Measurements from ENCODE around the gene HTRA1.

HTRA1 gene

DNA sequence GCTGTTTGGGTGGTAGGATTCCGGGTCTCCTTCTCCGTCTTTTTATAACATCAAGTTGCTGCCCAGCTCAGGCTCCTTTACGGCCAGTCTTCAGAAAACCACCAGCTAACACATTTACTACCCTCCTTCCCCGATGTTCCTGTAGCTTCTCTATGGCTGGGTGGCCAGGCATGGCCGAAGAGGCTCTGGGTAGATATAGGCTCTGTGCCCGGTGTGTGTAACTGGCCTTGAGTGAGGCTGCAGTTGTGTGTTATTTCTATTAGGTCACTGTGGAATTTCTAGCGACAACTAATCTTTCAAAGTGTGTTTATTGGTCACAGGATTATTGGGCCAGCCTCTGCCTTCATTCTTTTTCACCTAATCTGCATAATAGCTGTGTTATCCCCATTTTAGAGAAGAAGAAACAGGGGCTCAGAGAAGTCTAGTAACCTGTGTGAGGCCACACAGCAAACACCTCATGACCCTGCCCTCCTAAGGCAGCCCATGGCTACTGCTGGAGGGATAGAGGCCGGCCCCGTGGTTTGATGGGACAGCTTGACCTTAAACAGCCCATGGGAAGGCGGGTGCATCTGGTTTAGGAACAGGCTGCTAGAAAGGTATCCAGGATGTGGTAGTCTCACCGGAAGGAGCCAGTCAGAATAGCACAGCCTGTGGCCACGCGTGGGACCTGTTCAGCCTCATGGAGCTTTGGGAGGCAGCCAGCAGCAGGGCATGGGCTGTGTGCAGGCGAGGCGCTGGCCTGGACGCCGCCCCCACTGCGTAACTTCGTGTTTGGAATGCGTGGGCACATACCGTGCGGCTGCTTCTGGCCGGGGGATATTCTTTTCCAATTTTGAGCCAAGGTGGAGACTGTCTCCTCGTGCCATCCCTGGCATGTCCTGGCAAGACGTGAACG, 29.7 kb downstream of the HTRA1 start:
- no peak overlapping the region for H3K27ac ChIP-seq

DNA sequence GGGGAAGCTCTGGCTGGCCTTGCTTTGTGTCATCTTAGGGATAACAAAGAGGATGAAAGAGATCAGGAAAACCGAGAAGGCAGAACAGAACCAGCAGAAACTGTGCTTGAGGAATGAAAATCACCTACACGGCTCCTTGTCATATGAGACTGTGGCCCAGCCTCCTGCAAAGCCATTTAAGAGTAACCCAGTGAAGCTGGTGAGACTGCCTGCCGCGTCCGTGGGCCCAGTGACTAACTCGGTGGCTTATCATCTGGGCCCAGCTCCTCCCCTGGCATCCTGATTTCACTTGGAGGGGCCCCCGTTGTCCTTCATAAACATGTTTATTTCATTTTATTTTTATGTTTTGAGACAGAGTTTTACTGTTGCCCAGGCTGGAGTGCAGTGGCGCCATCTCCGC, 30.7 kb downstream of the HTRA1 start:
- TF ChIP-seq CTCF (conservative IDR thresholded peaks at IDR 0.05), result no peak
- no peak for TF ChIP-seq ZFX (IDR thresholded peaks at IDR 0.05)
- no peak overlapping the region for H3K27ac ChIP-seq

More for the DNA sequence above, 29.7 kb downstream of the HTRA1 start:
- no peak for TF ChIP-seq CTCF (conservative IDR thresholded peaks at IDR 0.05)
- no peak for TF ChIP-seq ZFX (IDR thresholded peaks at IDR 0.05)

DNA sequence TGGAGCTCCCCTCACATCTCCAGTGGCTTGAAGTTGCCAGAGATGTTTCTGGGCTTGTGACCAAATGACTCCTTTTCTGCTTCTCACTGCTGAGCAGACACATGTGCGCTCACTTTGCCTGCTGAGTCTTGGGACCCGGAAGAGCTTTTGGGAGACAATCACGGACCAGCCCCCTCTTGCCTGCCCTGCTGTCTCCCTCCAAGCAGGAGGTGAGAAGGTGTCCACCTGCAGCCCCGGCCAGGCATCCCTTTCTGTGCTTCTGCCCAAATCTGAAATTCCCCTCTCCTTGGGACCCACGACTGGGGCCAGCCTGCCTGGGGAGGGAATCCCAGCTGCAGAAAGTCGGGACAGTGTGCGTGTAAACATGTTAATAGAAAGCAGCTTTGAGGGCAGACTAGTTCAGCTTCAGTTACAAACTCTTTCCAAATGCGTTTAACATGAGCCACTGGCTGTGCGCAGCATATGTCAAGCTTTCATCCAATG, 31.7 kb downstream of the HTRA1 start:
- no peak for TF ChIP-seq CTCF (conservative IDR thresholded peaks at IDR 0.05)
- no peak for TF ChIP-seq ZFX (IDR thresholded peaks at IDR 0.05)
- H3K27ac ChIP-seq, result no peak overlapping the region

- no peak overlapping the region for H3K27ac ChIP-seq
- TF ChIP-seq ZFX (IDR thresholded peaks at IDR 0.05), result no peak
- no peak for TF ChIP-seq CTCF (conservative IDR thresholded peaks at IDR 0.05)
Observed at GRCh38 chr10:122493761-122494160, 32.4 kb downstream of the HTRA1 start.

DNA sequence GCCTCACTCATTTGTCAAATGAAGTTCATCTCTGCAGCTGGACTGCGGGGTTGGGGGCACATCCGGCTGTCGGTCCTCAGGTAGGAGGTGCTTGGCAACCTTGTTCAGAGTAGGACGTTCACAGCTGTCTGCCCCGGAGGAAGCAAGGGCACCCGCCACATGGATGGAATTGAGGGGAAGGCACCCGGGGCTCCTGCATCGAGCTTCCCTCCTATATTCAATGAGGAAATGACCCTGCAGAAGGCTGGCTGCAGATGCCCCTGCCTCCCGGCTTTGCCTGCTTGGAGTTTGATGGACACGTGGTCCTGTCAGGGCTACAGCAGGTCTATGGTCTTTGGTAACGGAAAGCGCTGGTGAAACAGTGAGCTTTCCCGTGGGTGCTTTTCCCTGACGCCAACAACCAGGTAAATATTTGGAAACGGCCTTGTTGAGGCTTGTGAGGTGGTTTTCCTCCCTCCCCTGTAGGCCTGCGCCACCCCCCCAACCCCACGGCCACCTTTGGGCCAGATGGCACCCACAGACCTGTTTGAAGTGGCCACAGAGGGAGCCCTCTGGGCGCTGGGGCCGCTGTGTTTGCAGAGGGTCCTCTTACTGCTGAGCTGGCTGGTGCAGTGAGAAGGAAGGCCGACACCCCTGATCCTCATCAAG, 32.9 kb downstream of the HTRA1 start:
- no peak overlapping the region for H3K27ac ChIP-seq
- TF ChIP-seq CTCF (conservative IDR thresholded peaks at IDR 0.05) (no peak), ZFX (IDR thresholded peaks at IDR 0.05) (no peak)

- TF ChIP-seq ZFX (IDR thresholded peaks at IDR 0.05) (no peak), CTCF (conservative IDR thresholded peaks at IDR 0.05) (no peak)
- no peak overlapping the region for H3K27ac ChIP-seq
Observed at GRCh38 chr10:122494833-122495232, 33.5 kb downstream of the HTRA1 start.

Data from C4-2B (cell line).